Testis (tissue), 3 donors: Measurements from ENCODE around the gene CEP250. TPM values are rescaled to one million over a fixed set of nuclear protein-coding genes. Genes with fewer than 3 reads are reported as not detected.
"Not testable (repeated sequence)": the region's sequence is repeated elsewhere in the genome, so short reads cannot be mapped to it uniquely, and the experiment has no call there.

Experiments
- DNase-seq: peaks from one replicate; pipeline ENCODE4 v3.0.0-alpha.2; 2019
- H3K27ac ChIP-seq, 2 donors: fragments of 200-600 bp; sonication (generic); one replicate each; pipeline ENCODE4 v1.5.1; 2019
- H3K27me3 ChIP-seq: fragments of 200-600 bp; sonication (generic); one replicate; pipeline ENCODE4 v1.5.1; 2019
- H3K36me3 ChIP-seq: fragments of 200-600 bp; sonication (generic); one replicate; pipeline ENCODE4 v1.5.1; 2017; ENCODE audit warnings: low read depth; ENCODE audit errors: missing control alignments
- H3K4me1 ChIP-seq: fragments of 200-600 bp; sonication (generic); one replicate; pipeline ENCODE4 v1.5.1; 2019
- H3K4me3 ChIP-seq, 2 donors: fragments of 200-600 bp; sonication (generic); one replicate each; pipeline ENCODE4 v1.5.1; 2017 to 2019
- H3K9me3 ChIP-seq: fragments of 200-600 bp; sonication (generic); one replicate; pipeline ENCODE4 v1.5.1; 2017
- CTCF ChIP-seq, 3 experiments: fragments of 450-650 bp in 2 of 3; fragments of 200-600 bp in 1 of 3; sonication (generic) in 1 of 3; IDR thresholded peaks; one replicate each; pipeline ENCODE4 v1.5.1; 2016 to 2019; ENCODE audit warnings: antibody characterized with exemption in 3 of 3, mild to moderate bottlenecking in 2 of 3, moderate library complexity in 1 of 3
- POLR2A ChIP-seq: fragments of 450-650 bp; IDR thresholded peaks from one replicate; pipeline ENCODE4 v1.6.1; 2017; ENCODE audit warnings: antibody characterized with exemption, mild to moderate bottlenecking, moderate library complexity
- WGBS, 2 donors: methylation state at CpG; one replicate each; pipeline ENCODE4 v1.1.5; 2018; 5-methylcytosine and 5-hydroxymethylcytosine counted together
- intact Hi-C: fragments of 100-400 bp; cut with DNase I; formaldehyde crosslinking; loops from one replicate; pipeline ENCODE4 v1.15.1; 2023; ENCODE audit warnings: low total_unique reads
- polyA plus RNA-seq: library from polyadenylated mRNA; stranded (reverse); fragments of 350-450 nt; fragmentation: Illumina TruSeq; extraction: RNeasy Lipid Tissue Mini Kit (QIAGEN cat#74804); gene quantifications from one replicate; pipeline ENCODE4 v1.2.3, GENCODE V29; 2014; ENCODE audit warnings: low read depth, low replicate concordance; ENCODE audit not compliant: insufficient read depth
- total RNA-seq, 2 donors: library from RNA; depleted of rRNA; stranded (reverse); fragments of >200 nt; gene quantifications; one replicate each; pipeline ENCODE4 v1.2.3, GENCODE V29; 2016

Gene CEP250
- total and polyA plus RNA-seq, 3 donors from 2014 or later = 41.2 to 68.6 (median 54.5) TPM

- Histone ChIP-seq H3K27ac (no peak overlapping the region), H3K27me3 (no peaks in the 10 kb centered on the region), H3K4me1 (peaks cover 9% of the 10 kb centered on the region), H3K9me3 (no peaks in the 10 kb centered on the region), H3K4me3 (no peak overlapping the region), H3K36me3 (no peaks in the 10 kb centered on the region)
- WGBS, 2 donors = 87 to 91% methylated on average over 6 of the region's 6 CpGs
- DNase-seq = no peak
- TF ChIP-seq CTCF (IDR thresholded peaks at IDR 0.05) (no peak), POLR2A (no peak)
- intact Hi-C loops = no loop called here
These were observed 4.1 kb upstream of the CEP250 start for GRCh38 chr20:35451295-35451694.

- intact Hi-C loops = no loop called here
- no peaks in the 10 kb centered on the region for H3K36me3 ChIP-seq
These were observed 1.8 kb upstream of the CEP250 start for GRCh38 chr20:35453647-35454046.

GRCh38 chr20:35456700-35457099, 1.3 kb downstream of the CEP250 start:
- 83% methylated on average over 7 of the region's 7 CpGs for WGBS, 2 donors
- H3K27ac ChIP-seq, H3K9me3 ChIP-seq, H3K27me3 ChIP-seq, H3K36me3 ChIP-seq, H3K4me1 ChIP-seq, DNase-seq, H3K4me3 ChIP-seq, intact Hi-C loops: not testable (repeated sequence)

More at GRCh38 chr20:35453647-35454046, 1.8 kb upstream of the CEP250 start:
- Histone ChIP-seq H3K9me3 (no peaks in the 10 kb centered on the region), H3K27me3 (no peaks in the 10 kb centered on the region), H3K4me1 (peaks cover 9% of the 10 kb centered on the region), H3K4me3 (peak overlapping the region in 1 of 2 donors; percentile 73), H3K27ac (no peak overlapping the region)
- 58 to 59% methylated on average over 7 of the region's 7 CpGs for WGBS, 2 donors
- DNase-seq = no peak
- TF ChIP-seq POLR2A (no peak), CTCF (IDR thresholded peaks at IDR 0.05) (no peak)

GRCh38 chr20:35457539-35457938, 2.1 kb downstream of the CEP250 start:
- H3K4me1 ChIP-seq, H3K27ac ChIP-seq, DNase-seq, H3K27me3 ChIP-seq, H3K36me3 ChIP-seq, H3K4me3 ChIP-seq, H3K9me3 ChIP-seq, intact Hi-C loops: not testable (repeated sequence)
- 65 to 80% methylated on average over 2 of the region's 2 CpGs for WGBS, 2 donors

GRCh38 chr20:35458388-35458787, 3.0 kb downstream of the CEP250 start:
- H3K4me3 ChIP-seq = no peak overlapping the region
- no peaks in the 10 kb centered on the region for H3K9me3 ChIP-seq
- H3K27ac ChIP-seq = no peak overlapping the region
- no peaks in the 10 kb centered on the region for H3K27me3 ChIP-seq
- H3K36me3 ChIP-seq = no peaks in the 10 kb centered on the region
- no peak for TF ChIP-seq CTCF (IDR thresholded peaks at IDR 0.05)
- no peak for TF ChIP-seq POLR2A
- DNase-seq = no peak
- intact Hi-C loops = no loop called here
- H3K4me1 ChIP-seq = peaks cover 9% of the 10 kb centered on the region

GRCh38 chr20:35461620-35462019, 6.2 kb downstream of the CEP250 start:
- Histone ChIP-seq H3K4me1 (no peaks in the 10 kb centered on the region), H3K27me3 (no peaks in the 10 kb centered on the region), H3K27ac (no peak overlapping the region), H3K36me3 (no peaks in the 10 kb centered on the region), H3K4me3 (no peak overlapping the region), H3K9me3 (no peaks in the 10 kb centered on the region)
- intact Hi-C loops = no loop called here
- TF ChIP-seq CTCF (IDR thresholded peaks at IDR 0.05) = no peak
- TF ChIP-seq POLR2A = no peak
- no peak for DNase-seq
- 58 to 68% methylated on average over 3 of the region's 3 CpGs for WGBS, 2 donors
